ENCODE data around the gene GCHFR.

Gene GCHFR

GRCh38 chr15:40756938-40757337 is 6.9 kb upstream of the GCHFR start:
- no peaks in the 10 kb centered on the region for H3K36me3 ChIP-seq (ENCODE audit: control insufficient read depth, insufficient read depth, low read length)
- no peaks in the 10 kb centered on the region for H3K4me1 ChIP-seq (ENCODE audit: control insufficient read depth, insufficient read depth, low read length)
- H3K4me3 ChIP-seq (ENCODE audit: low read depth, low read length) = no peak overlapping the region
- H3K9ac ChIP-seq (ENCODE audit: low read depth, low read length) = no peak overlapping the region
- no peaks in the 10 kb centered on the region for H3K9me3 ChIP-seq (ENCODE audit: control insufficient read depth, insufficient read depth, low read length)
- no peaks in the 10 kb centered on the region for H3K27me3 ChIP-seq (ENCODE audit: control insufficient read depth, insufficient read depth, low read length)

DNA sequence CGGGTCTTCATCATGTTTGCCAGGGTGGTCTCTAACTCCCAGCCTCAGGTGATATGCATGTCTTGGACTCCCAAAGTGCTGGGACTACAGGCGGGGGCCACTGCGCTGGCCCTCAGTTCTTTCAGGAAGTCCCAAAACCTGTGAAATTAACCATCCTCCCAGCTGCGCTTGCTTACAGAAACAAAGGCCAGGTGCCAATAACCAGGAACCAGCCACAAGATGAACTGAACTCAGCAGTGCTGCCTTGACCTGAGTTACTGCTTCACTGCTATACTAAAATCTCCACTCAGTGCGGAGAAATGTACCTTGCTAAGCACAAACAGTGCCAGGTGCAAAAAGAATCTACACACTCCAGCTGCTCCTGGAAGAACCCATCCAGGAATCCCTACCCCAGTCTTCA is 3.9 kb upstream of the GCHFR start:
- H3K36me3 ChIP-seq (ENCODE audit: control insufficient read depth, insufficient read depth, low read length) = no peaks in the 10 kb centered on the region
- no peak overlapping the region for H3K4me3 ChIP-seq (ENCODE audit: low read depth, low read length)
- no peak overlapping the region for H3K9ac ChIP-seq (ENCODE audit: low read depth, low read length)
- H3K9me3 ChIP-seq (ENCODE audit: control insufficient read depth, insufficient read depth, low read length) = no peaks in the 10 kb centered on the region
- H3K4me1 ChIP-seq (ENCODE audit: control insufficient read depth, insufficient read depth, low read length) = peaks cover 4% of the 10 kb centered on the region
- peaks cover 2% of the 10 kb centered on the region for H3K27me3 ChIP-seq (ENCODE audit: control insufficient read depth, insufficient read depth, low read length)

- peak overlapping the region; percentile 76 for H3K4me3 ChIP-seq (ENCODE audit: low read depth, low read length)
- H3K4me1 ChIP-seq (ENCODE audit: control insufficient read depth, insufficient read depth, low read length) = peaks cover 16% of the 10 kb centered on the region
- peaks cover 6% of the 10 kb centered on the region for H3K36me3 ChIP-seq (ENCODE audit: control insufficient read depth, insufficient read depth, low read length)
- peak overlapping the region; percentile 47 for H3K9ac ChIP-seq (ENCODE audit: low read depth, low read length)
- peaks cover 2% of the 10 kb centered on the region for H3K27me3 ChIP-seq (ENCODE audit: control insufficient read depth, insufficient read depth, low read length)
- no peaks in the 10 kb centered on the region for H3K9me3 ChIP-seq (ENCODE audit: control insufficient read depth, insufficient read depth, low read length)
These were observed 708 bp upstream of the GCHFR start for GRCh38 chr15:40762919-40763800.

DNA sequence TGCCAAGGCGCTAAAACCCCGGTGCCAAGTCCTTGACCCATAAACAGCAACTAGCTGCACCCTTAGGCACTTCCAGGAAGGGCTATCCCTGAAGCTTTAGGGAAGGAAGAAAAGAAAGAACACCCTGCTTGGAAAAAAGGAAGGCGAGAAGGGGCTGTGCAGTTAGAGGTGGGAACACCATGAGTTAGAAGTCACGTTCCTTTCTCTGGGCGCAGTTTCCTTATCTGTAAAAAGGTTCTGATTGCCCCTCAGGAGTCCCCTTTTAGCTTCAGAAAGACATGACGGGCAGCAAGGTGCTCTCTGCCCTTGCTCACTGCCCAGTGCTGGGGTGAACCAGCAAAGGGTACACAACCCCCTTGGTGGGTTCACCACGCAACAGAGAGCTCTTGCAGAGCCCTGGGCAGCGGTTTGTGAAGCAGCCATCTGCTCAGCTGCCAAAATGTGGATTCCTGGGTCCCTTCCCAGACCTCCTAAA is 798 bp downstream of the GCHFR start:
- Histone ChIP-seq H3K36me3 (ENCODE audit: control insufficient read depth, insufficient read depth, low read length) (peaks cover 9% of the 10 kb centered on the region), H3K9ac (ENCODE audit: low read depth, low read length) (peak overlapping the region; percentile 47), H3K4me3 (ENCODE audit: low read depth, low read length) (peak overlapping the region; percentile 76), H3K27me3 (ENCODE audit: control insufficient read depth, insufficient read depth, low read length) (peaks cover 2% of the 10 kb centered on the region), H3K9me3 (ENCODE audit: control insufficient read depth, insufficient read depth, low read length) (no peaks in the 10 kb centered on the region), H3K4me1 (ENCODE audit: control insufficient read depth, insufficient read depth, low read length) (peaks cover 16% of the 10 kb centered on the region)

GRCh38 chr15:40766194-40766815 is 2.4 kb downstream of the GCHFR start:
- H3K27me3 ChIP-seq (ENCODE audit: control insufficient read depth, insufficient read depth, low read length) = peaks cover 2% of the 10 kb centered on the region
- H3K9me3 ChIP-seq (ENCODE audit: control insufficient read depth, insufficient read depth, low read length) = no peaks in the 10 kb centered on the region
- peaks cover 16% of the 10 kb centered on the region for H3K4me1 ChIP-seq (ENCODE audit: control insufficient read depth, insufficient read depth, low read length)
- H3K9ac ChIP-seq (ENCODE audit: low read depth, low read length) = no peak overlapping the region
- peaks cover 9% of the 10 kb centered on the region for H3K36me3 ChIP-seq (ENCODE audit: control insufficient read depth, insufficient read depth, low read length)
- no peak overlapping the region for H3K4me3 ChIP-seq (ENCODE audit: low read depth, low read length)

DNA sequence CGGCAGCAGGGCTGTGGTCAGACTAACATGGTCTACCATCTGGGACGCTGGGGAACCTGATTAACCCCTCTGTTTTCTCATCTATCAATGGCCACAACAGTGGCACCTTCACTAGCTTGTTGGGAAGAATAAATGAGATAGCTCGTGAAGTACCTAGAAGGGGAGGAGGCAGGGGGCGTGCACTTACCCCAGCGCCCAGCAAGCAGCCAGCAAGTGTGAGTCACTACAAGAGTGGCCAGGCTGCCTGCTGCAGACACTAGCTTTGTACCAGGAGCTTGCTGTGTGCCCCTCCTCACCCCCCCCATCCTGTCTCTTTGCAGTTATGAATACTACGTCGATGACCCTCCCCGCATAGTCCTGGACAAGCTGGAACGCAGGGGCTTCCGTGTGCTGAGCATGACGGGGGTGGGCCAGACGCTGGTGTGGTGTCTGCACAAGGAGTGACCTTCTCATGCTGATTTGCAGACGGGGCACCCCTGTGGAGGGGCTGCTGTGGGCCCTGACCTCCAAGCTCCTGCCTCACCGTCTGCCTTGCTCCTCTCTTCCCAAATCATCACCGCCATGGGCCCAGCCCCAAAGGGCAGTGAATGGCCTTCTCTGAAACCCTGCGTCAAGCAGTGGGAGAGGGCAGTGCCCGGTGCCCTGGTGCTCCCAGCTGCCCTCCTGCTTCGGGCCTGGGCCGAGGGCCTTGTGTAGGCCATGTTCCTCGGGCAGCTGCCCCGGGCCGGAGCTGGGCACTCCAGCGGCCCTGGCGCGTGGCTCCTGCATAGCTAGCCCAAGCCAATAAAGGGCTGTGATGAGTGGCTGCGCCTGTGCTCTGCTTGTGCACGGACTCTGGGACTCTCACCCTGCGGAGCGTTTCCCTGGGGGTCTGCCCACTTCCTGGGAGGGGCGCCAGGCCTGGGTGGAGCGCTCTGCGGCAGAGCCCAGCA is 3.3 kb downstream of the GCHFR start:
- no peaks in the 10 kb centered on the region for H3K9me3 ChIP-seq (ENCODE audit: control insufficient read depth, insufficient read depth, low read length)
- peaks cover 12% of the 10 kb centered on the region for H3K36me3 ChIP-seq (ENCODE audit: control insufficient read depth, insufficient read depth, low read length)
- peaks cover 16% of the 10 kb centered on the region for H3K4me1 ChIP-seq (ENCODE audit: control insufficient read depth, insufficient read depth, low read length)
- H3K27me3 ChIP-seq (ENCODE audit: control insufficient read depth, insufficient read depth, low read length) = peaks cover 2% of the 10 kb centered on the region
- H3K9ac ChIP-seq (ENCODE audit: low read depth, low read length) = no peak overlapping the region
- no peak overlapping the region for H3K4me3 ChIP-seq (ENCODE audit: low read depth, low read length)

DNA sequence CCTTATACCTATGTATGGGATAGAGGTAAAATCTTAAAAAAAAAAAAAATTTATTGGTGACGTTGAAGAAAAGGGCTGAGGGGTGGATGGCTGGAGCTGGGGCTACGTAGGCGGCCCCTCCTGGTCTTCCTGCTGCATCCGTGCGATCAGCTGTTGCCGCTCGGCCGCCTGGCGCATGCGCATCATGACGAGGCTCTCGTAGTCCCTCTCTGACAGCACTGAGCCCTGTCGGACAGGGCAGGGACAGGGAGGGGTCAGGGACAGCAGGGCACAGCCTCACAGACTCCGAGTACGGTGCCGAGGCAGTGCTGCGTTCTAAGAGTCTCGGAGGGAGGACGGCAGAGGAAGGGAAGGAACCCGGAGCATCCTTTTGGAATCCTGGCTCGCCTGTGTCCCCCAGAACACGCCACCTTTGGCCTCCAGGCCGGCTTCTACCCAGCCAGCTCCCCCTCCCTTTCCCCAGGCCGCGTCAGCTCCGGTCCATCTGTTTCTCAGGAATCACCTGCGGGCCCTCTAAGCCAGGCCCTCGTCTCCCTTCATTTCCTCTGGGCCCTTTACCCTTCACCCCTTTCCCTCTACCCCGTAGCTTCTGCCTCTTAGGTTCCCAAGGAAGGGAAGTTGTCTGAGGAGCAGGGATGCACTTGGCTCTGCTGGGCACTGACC is 4.1 kb downstream of the GCHFR start:
- H3K4me3 ChIP-seq (ENCODE audit: low read depth, low read length) = no peak overlapping the region
- H3K9ac ChIP-seq (ENCODE audit: low read depth, low read length) = no peak overlapping the region
- H3K36me3 ChIP-seq (ENCODE audit: control insufficient read depth, insufficient read depth, low read length) = peaks cover 16% of the 10 kb centered on the region
- peaks cover 2% of the 10 kb centered on the region for H3K27me3 ChIP-seq (ENCODE audit: control insufficient read depth, insufficient read depth, low read length)
- H3K9me3 ChIP-seq (ENCODE audit: control insufficient read depth, insufficient read depth, low read length) = no peaks in the 10 kb centered on the region
- peaks cover 16% of the 10 kb centered on the region for H3K4me1 ChIP-seq (ENCODE audit: control insufficient read depth, insufficient read depth, low read length)

- Histone ChIP-seq H3K4me1 (ENCODE audit: control insufficient read depth, insufficient read depth, low read length) (peaks cover 16% of the 10 kb centered on the region), H3K9ac (ENCODE audit: low read depth, low read length) (no peak overlapping the region), H3K27me3 (ENCODE audit: control insufficient read depth, insufficient read depth, low read length) (peaks cover 2% of the 10 kb centered on the region), H3K4me3 (ENCODE audit: low read depth, low read length) (no peak overlapping the region), H3K36me3 (ENCODE audit: control insufficient read depth, insufficient read depth, low read length) (peaks cover 18% of the 10 kb centered on the region), H3K9me3 (ENCODE audit: control insufficient read depth, insufficient read depth, low read length) (no peaks in the 10 kb centered on the region)
These were observed 4.8 kb downstream of the GCHFR start for GRCh38 chr15:40768521-40769273.

- H3K9ac ChIP-seq (ENCODE audit: low read depth, low read length) = no peak within 1 kb of the TSS
- peaks cover 16% of the 10 kb centered on the region for H3K4me1 ChIP-seq (ENCODE audit: control insufficient read depth, insufficient read depth, low read length)
- peaks cover 24% of the 10 kb centered on the region for H3K36me3 ChIP-seq (ENCODE audit: control insufficient read depth, insufficient read depth, low read length)
- peaks cover under 1% of the 10 kb centered on the region for H3K27me3 ChIP-seq (ENCODE audit: control insufficient read depth, insufficient read depth, low read length)
- no peaks in the 10 kb centered on the region for H3K9me3 ChIP-seq (ENCODE audit: control insufficient read depth, insufficient read depth, low read length)
- no peak within 1 kb of the TSS for H3K4me3 ChIP-seq (ENCODE audit: low read depth, low read length)
These were observed 5.6 kb downstream of the GCHFR start, which contains the start of gene C15orf62 for GRCh38 chr15:40769274-40770146. C15orf62 (plus strand) TSS chr15:40769980; CDS start chr15:40770496, 516 bp downstream.

DNA sequence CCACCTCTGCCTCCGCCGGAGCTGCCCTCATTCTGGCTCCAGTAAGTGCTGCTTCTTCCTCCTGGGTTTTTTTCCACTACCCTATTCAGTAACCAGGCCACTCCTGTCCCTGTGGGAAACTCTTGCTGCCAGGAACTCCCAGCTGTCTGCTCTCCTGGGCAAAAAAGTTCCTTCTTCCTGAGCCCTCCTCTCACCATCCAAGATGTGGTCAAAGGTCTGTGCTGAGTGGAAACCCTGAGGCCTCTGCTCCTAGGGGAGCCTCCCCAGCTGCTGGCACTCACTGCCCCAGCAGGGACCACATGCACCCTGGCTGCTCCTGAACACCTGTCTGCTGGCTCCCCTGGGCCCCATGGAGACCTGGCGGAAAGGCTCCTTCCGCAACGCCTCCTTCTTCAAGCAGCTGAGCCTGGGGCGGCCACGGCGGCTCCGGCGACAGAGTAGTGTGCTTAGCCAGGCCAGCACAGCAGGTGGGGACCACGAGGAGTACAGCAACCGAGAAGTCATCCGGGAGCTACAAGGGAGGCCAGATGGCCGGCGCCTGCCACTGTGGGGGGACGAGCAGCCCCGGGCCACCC is 6.4 kb downstream of the GCHFR start:
- H3K27me3 ChIP-seq (ENCODE audit: control insufficient read depth, insufficient read depth, low read length) = no peaks in the 10 kb centered on the region
- H3K9ac ChIP-seq (ENCODE audit: low read depth, low read length) = no peak overlapping the region
- peaks cover 10% of the 10 kb centered on the region for H3K4me1 ChIP-seq (ENCODE audit: control insufficient read depth, insufficient read depth, low read length)
- H3K9me3 ChIP-seq (ENCODE audit: control insufficient read depth, insufficient read depth, low read length) = no peaks in the 10 kb centered on the region
- H3K36me3 ChIP-seq (ENCODE audit: control insufficient read depth, insufficient read depth, low read length) = peaks cover 32% of the 10 kb centered on the region
- no peak overlapping the region for H3K4me3 ChIP-seq (ENCODE audit: low read depth, low read length)

Measured in iPS-15b (cell line).